ENCODE data around the gene CHRNA10.

DNA sequence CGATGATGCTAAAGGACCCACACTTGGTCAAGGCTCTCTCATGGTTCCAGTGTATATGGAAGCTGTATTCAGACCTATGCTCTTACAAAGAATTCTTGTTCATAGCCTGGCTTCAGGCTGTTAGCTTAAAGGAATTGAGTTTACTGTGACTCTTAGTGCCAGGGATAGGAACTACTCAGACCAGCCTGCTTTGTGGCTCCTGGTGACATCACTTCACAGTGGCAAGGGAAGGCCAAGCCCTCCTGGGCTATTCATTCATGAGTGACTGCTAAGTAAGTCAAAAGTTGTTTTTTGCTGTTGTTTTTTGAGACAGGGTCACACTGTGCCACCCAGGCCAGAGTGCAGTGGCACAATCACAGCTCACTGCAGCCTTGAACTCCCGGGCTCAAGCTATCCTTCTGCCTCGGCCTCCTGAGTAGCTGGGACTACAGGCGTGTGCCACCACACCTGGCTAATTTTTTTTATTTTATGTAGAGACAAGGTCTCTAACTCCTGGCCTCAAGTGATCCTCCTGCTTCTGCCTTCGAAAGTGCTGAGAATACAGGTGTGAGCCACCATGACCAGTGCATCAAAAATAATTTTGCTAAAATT lies 39.0 kb downstream of the CHRNA10 start:
- TF ChIP-seq, protein P1, sequence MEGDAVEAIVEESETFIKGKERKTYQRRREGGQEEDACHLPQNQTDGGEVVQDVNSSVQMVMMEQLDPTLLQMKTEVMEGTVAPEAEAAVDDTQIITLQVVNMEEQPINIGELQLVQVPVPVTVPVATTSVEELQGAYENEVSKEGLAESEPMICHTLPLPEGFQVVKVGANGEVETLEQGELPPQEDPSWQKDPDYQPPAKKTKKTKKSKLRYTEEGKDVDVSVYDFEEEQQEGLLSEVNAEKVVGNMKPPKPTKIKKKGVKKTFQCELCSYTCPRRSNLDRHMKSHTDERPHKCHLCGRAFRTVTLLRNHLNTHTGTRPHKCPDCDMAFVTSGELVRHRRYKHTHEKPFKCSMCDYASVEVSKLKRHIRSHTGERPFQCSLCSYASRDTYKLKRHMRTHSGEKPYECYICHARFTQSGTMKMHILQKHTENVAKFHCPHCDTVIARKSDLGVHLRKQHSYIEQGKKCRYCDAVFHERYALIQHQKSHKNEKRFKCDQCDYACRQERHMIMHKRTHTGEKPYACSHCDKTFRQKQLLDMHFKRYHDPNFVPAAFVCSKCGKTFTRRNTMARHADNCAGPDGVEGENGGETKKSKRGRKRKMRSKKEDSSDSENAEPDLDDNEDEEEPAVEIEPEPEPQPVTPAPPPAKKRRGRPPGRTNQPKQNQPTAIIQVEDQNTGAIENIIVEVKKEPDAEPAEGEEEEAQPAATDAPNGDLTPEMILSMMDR (conservative IDR thresholded peaks at IDR 0.05; ENCODE audit: low read length): no peak
- TF ChIP-seq EZH2phosphoT487 (IDR thresholded peaks at IDR 0.05; ENCODE audit: borderline replicate concordance): no peak
